Measurements from ENCODE around the gene ACTRT2.

ACTRT2 gene

DNA sequence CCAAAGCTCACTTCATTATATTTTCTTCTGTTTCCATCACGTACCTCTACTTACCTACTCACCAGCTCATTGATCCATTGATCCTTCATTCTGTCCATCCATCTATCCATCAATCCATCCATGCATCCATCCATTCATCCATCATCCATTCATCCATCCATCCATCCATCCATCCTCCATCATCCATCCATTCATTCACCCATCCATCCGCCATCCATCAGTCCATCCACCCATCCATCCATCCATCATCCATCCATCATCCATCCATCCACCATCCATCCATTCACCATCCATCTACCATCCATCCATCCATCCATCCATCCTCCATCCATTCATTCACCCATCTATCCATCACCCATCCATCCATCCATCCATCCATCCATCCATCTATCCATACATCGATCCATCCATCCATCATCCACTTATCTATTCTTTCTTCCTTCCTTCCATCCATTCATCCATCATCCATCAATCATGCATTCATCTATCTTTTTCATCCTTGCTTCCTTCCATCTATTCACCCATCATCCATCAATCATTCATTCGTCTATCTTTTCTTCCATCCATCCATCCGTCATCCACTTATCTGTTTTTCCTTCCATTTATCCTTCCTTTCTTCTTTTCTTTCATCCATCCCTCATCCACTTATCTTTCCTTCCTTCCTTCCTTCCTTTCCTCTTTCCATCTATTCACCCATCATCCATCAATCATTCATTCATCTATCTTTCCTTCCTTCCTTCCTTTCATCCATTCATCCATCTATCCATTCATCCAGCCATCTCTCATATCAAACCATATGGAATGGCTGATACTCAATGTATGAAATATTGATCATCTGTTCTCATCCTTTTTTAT, 35.3 kb upstream of the ACTRT2 start:
- H3K9me3 ChIP-seq: no peaks in the 10 kb centered on the region
- no peaks in the 10 kb centered on the region for H3K36me3 ChIP-seq
- H3K27me3 ChIP-seq: no peaks in the 10 kb centered on the region
- no peak overlapping the region for H3K4me3 ChIP-seq (ENCODE audit: low read depth in 1 of 2, low read length in 1 of 2)
- H3K27ac ChIP-seq: no peak overlapping the region
- TF ChIP-seq, protein P1, sequence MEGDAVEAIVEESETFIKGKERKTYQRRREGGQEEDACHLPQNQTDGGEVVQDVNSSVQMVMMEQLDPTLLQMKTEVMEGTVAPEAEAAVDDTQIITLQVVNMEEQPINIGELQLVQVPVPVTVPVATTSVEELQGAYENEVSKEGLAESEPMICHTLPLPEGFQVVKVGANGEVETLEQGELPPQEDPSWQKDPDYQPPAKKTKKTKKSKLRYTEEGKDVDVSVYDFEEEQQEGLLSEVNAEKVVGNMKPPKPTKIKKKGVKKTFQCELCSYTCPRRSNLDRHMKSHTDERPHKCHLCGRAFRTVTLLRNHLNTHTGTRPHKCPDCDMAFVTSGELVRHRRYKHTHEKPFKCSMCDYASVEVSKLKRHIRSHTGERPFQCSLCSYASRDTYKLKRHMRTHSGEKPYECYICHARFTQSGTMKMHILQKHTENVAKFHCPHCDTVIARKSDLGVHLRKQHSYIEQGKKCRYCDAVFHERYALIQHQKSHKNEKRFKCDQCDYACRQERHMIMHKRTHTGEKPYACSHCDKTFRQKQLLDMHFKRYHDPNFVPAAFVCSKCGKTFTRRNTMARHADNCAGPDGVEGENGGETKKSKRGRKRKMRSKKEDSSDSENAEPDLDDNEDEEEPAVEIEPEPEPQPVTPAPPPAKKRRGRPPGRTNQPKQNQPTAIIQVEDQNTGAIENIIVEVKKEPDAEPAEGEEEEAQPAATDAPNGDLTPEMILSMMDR (IDR thresholded peaks at IDR 0.05): no peak
- H3K4me1 ChIP-seq (ENCODE audit: control insufficient read depth in 1 of 2, insufficient read depth in 1 of 2, low read depth in 1 of 2, low read length in 1 of 2): no peaks in the 10 kb centered on the region

DNA sequence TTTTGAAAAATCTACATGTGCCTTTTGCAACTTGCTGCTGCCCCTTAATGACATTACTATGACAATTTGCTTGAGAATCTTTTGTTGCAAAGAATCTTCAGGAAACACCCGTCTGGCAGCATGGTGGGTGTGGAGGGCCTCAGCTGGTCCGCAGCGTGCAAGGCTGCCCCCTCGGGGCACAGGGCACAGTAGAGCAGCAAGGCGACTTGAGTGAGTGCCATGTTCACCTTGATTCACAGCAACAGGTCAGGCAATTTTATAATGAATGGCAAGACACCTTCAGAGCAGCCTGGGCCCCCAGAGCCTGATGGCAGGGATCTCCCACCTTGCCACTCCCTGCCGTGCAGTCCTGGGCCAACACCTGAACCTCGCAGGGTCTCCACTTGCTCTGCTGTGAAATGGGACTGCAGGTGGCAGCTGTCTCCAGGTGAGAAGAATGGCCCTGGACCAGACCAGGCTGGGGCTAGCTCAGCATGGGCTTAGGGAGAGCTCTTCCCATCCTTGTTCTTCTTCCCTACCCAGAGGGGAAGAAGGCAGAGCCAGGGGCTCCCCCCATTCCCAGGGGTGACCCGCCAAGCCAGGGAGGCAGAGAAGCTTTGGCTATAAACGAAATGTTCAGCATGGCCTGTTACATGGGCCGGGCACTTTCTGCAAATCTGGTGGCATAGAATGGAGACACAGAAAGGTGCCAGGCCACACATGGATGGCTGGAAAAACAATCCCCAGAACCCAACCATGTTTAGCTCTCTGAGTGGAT, 34.5 kb upstream of the ACTRT2 start:
- no peaks in the 10 kb centered on the region for H3K27me3 ChIP-seq
- H3K4me1 ChIP-seq (ENCODE audit: control insufficient read depth in 1 of 2, insufficient read depth in 1 of 2, low read depth in 1 of 2, low read length in 1 of 2): no peaks in the 10 kb centered on the region
- no peaks in the 10 kb centered on the region for H3K36me3 ChIP-seq
- no peak overlapping the region for H3K4me3 ChIP-seq (ENCODE audit: low read depth in 1 of 2, low read length in 1 of 2)
- no peak overlapping the region for H3K27ac ChIP-seq
- TF ChIP-seq, protein P1 (IDR thresholded peaks at IDR 0.05): no peak
- H3K9me3 ChIP-seq: no peaks in the 10 kb centered on the region

DNA sequence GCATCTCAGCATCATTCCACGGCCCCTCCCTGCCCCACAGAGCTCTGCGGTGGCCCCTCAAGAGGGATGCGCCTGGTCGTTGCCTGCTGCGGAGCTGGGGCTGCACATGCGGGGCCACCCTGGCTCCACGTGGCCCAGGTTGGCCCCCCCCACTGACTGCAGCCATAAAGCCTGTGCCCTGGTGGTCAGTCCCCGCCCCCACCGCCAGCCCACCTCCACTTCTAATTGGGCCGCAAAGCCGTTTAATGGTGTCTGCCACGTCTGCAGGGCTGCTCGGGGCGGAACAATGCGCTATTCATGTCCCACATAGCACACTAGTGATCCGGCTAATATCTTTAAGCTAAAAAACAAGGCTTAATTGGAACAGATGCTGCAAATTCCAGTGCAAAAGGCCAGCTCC, 33.5 kb upstream of the ACTRT2 start:
- no peak overlapping the region for H3K27ac ChIP-seq
- no peaks in the 10 kb centered on the region for H3K36me3 ChIP-seq
- H3K4me3 ChIP-seq (ENCODE audit: low read depth in 1 of 2, low read length in 1 of 2): no peak overlapping the region
- H3K9me3 ChIP-seq: no peaks in the 10 kb centered on the region
- no peaks in the 10 kb centered on the region for H3K27me3 ChIP-seq
- TF ChIP-seq, protein P1 (IDR thresholded peaks at IDR 0.05): no peak
- H3K4me1 ChIP-seq (ENCODE audit: control insufficient read depth in 1 of 2, insufficient read depth in 1 of 2, low read depth in 1 of 2, low read length in 1 of 2): no peaks in the 10 kb centered on the region

DNA sequence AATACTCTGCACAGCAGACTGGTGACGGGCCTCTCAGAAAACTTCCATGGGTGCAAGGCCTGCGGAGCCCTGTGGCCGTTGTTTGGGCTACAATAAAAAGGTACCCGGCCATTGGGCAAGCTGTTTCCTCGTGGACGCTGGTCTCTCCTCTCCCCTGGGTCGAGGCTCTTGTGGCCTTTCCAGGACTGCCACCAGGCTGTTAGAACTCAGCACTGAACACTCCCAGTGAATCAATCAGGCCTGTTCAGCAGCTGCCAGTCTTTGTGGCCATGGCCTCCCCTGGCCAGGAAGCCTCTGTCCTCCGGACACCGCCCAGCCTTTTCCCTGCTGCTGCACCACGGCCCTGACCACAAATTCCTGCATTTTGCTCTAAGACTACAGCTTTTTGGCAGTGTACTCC, 33.0 kb upstream of the ACTRT2 start:
- H3K27me3 ChIP-seq: no peaks in the 10 kb centered on the region
- no peak overlapping the region for H3K4me3 ChIP-seq (ENCODE audit: low read depth in 1 of 2, low read length in 1 of 2)
- TF ChIP-seq, protein P1 (IDR thresholded peaks at IDR 0.05): no peak

DNA sequence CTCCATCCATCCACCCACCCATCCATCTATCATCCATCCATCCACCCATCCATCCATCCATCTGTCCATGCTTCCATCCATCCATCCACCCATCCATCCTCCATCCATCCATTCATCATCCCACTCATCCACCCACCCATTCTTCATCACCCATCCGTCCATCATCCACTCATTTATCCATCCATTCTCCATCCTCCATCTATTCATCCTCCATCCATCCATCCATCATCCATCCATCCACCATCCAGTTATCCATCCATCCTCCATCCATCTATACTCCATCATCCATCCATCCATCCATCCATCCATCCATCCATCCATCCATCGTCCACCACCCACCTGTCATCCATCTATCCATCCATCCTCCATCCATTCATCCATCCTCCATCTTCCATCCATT, 32.1 kb upstream of the ACTRT2 start:
- Histone ChIP-seq H3K9me3 (no peaks in the 10 kb centered on the region), H3K4me3 (ENCODE audit: low read depth in 1 of 2, low read length in 1 of 2) (no peak overlapping the region), H3K4me1 (ENCODE audit: control insufficient read depth in 1 of 2, insufficient read depth in 1 of 2, low read depth in 1 of 2, low read length in 1 of 2) (no peaks in the 10 kb centered on the region), H3K36me3 (no peaks in the 10 kb centered on the region), H3K27me3 (no peaks in the 10 kb centered on the region), H3K27ac (no peak overlapping the region)
- TF ChIP-seq, protein P1 (IDR thresholded peaks at IDR 0.05): no peak

More for the DNA sequence above, 33.0 kb upstream of the ACTRT2 start:
- Histone ChIP-seq H3K27ac (no peak overlapping the region), H3K4me1 (ENCODE audit: control insufficient read depth in 1 of 2, insufficient read depth in 1 of 2, low read depth in 1 of 2, low read length in 1 of 2) (no peaks in the 10 kb centered on the region), H3K9me3 (no peaks in the 10 kb centered on the region), H3K36me3 (no peaks in the 10 kb centered on the region)

Measured in neutrophil (primary cell).